MCF 10A (cell line): ENCODE measurements around the gene UNC119B. TPM values are rescaled to one million over a fixed set of nuclear protein-coding genes. Genes with fewer than 3 reads are reported as not detected.

Experiments
- BruUV-seq: library from RNA; stranded (reverse); fragments of 400-500 nt; replicated peaks from 2 replicates; lab custom pipeline; 2021; lab: Mats Ljungman, UMichigan
- CTCF ChIA-PET: fragments of 300-600 bp; sonication (Branson Sonifier 250); formaldehyde crosslinking; extraction: SDS; loops from one replicate; lab custom pipeline; 2021; ENCODE audit warnings: antibody characterized with exemption, inconsistent platforms; lab: Yijun Ruan, JAX
- POLR2A ChIA-PET: fragments of 300-600, 350-650 bp; sonication (Branson Sonifier 250); formaldehyde crosslinking; extraction: SDS; loops from one replicate; lab custom pipeline; 2020; ENCODE audit warnings: antibody characterized with exemption, inconsistent platforms; lab: Yijun Ruan, JAX
- DNase-seq: peaks from one replicate; pipeline ENCODE4 v3.0.0-alpha.2; 2018; ENCODE audit not compliant: unreplicated experiment
- H3K27ac Mint-ChIP-seq: one replicate; pipeline ENCODE4 v1.8.0; 2022; ENCODE audit warnings: mild to moderate bottlenecking, low read depth, mixed read lengths; ENCODE audit not compliant: unreplicated experiment
- H3K27me3 Mint-ChIP-seq: one replicate; pipeline ENCODE4 v1.8.0; 2022; ENCODE audit warnings: mixed read lengths; ENCODE audit not compliant: insufficient read depth, unreplicated experiment
- H3K36me3 Mint-ChIP-seq: one replicate; pipeline ENCODE4 v1.8.0; 2022; ENCODE audit warnings: mild to moderate bottlenecking, moderate library complexity, mixed read lengths; ENCODE audit not compliant: insufficient read depth, unreplicated experiment
- H3K4me1 Mint-ChIP-seq: one replicate; pipeline ENCODE4 v1.8.0; 2022; ENCODE audit warnings: mixed read lengths; ENCODE audit not compliant: insufficient read depth, unreplicated experiment
- H3K4me3 Mint-ChIP-seq: one replicate; pipeline ENCODE4 v1.8.0; 2022; ENCODE audit warnings: mild to moderate bottlenecking, moderate library complexity, mixed read lengths; ENCODE audit not compliant: unreplicated experiment
- H3K9me3 Mint-ChIP-seq: one replicate; pipeline ENCODE4 v1.8.0; 2022; ENCODE audit warnings: mixed read lengths; ENCODE audit not compliant: unreplicated experiment
- intact Hi-C: fragments of 100-400 bp; cut with micrococcal nuclease; formaldehyde crosslinking; loops from 2 replicates; pipeline ENCODE4 v1.14.1; 2022
- total RNA-seq: library from RNA; stranded (reverse); gene quantifications from 2 replicates; pipeline ENCODE4 v1.2.3, GENCODE V29; 2022
- TF ChIP-seq, protein P1 (sequence below): fragments of 200-600 bp; IDR thresholded peaks from one replicate; pipeline ENCODE4 v1.8.0; 2022; ENCODE audit warnings: antibody characterized with exemption, mild to moderate bottlenecking; ENCODE audit not compliant: unreplicated experiment

The UNC119B gene
- total RNA-seq, 1 experiment from 2014 or later = 31.0 TPM

GRCh38 chr12:120687578-120688289, 22.5 kb upstream of the UNC119B start:
- Mint-ChIP-seq H3K4me3 (peak overlapping the region; percentile 87), H3K36me3 (peaks cover 10% of the 10 kb centered on the region), H3K27ac (peak overlapping the region; percentile 84), H3K9me3 (no peaks in the 10 kb centered on the region), H3K4me1 (peaks cover 35% of the 10 kb centered on the region), H3K27me3 (no peaks in the 10 kb centered on the region)
- CTCF ChIA-PET = interaction anchor here (0.5 to 2.6 kb wide), 12 partner anchors 14 to 568 kb away, joined by 3 to 14 read pairs (median 3); partner anchors contain the start of gene POP5
- DNase-seq = no peak
- BruUV-seq = no TSS peak
- intact Hi-C loops = loop anchor here (1.0 to 2.0 kb wide), 3 partner anchors 41 to 284 kb away; partner anchors contain the start of gene POP5
- POLR2A ChIA-PET = interaction anchor here (0.6 to 5.8 kb wide), 13 partner anchors 10 to 1304 kb away, joined by 3 to 46 read pairs (median 4); partner anchors contain the start of genes POP5 and UNC119B
- TF ChIP-seq, protein P1, sequence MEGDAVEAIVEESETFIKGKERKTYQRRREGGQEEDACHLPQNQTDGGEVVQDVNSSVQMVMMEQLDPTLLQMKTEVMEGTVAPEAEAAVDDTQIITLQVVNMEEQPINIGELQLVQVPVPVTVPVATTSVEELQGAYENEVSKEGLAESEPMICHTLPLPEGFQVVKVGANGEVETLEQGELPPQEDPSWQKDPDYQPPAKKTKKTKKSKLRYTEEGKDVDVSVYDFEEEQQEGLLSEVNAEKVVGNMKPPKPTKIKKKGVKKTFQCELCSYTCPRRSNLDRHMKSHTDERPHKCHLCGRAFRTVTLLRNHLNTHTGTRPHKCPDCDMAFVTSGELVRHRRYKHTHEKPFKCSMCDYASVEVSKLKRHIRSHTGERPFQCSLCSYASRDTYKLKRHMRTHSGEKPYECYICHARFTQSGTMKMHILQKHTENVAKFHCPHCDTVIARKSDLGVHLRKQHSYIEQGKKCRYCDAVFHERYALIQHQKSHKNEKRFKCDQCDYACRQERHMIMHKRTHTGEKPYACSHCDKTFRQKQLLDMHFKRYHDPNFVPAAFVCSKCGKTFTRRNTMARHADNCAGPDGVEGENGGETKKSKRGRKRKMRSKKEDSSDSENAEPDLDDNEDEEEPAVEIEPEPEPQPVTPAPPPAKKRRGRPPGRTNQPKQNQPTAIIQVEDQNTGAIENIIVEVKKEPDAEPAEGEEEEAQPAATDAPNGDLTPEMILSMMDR = no peak

- DNase-seq = peak; percentile 43
- Mint-ChIP-seq H3K36me3 (peaks cover 13% of the 10 kb centered on the region), H3K4me3 (peak overlapping the region; percentile 87), H3K27ac (peak overlapping the region; percentile 84), H3K9me3 (no peaks in the 10 kb centered on the region), H3K4me1 (peaks cover 36% of the 10 kb centered on the region), H3K27me3 (no peaks in the 10 kb centered on the region)
- BruUV-seq = TSS peak; percentile 31
- intact Hi-C loops = loop anchor here (1.0 kb wide), 1 partner anchor 107 kb away; the partner anchor contains the start of gene POP5
- TF ChIP-seq, protein P1 = no peak
- POLR2A ChIA-PET = interaction anchor here (0.5 to 5.8 kb wide), 9 partner anchors 9 to 1303 kb away, joined by 3 to 46 read pairs (median 4); partner anchors contain the start of gene UNC119B
- CTCF ChIA-PET = interaction anchor here (0.6 to 2.6 kb wide), 16 partner anchors 9 to 334 kb away, joined by 3 to 14 read pairs (median 4); partner anchors contain the start of gene POP5
These were observed 21.7 kb upstream of the UNC119B start for GRCh38 chr12:120688527-120689071.

- Mint-ChIP-seq H3K36me3 (peaks cover 22% of the 10 kb centered on the region), H3K4me3 (peak overlapping the region; percentile 87), H3K9me3 (no peaks in the 10 kb centered on the region), H3K4me1 (peaks cover 31% of the 10 kb centered on the region), H3K27me3 (no peaks in the 10 kb centered on the region), H3K27ac (no peak overlapping the region)
- POLR2A ChIA-PET = interaction anchor here (1.2 to 5.8 kb wide), 3 partner anchors 12 to 41 kb away, joined by 4 to 46 read pairs (median 7); partner anchors contain the start of gene UNC119B
- BruUV-seq = no TSS peak
- CTCF ChIA-PET = interaction anchor here (0.6 to 2.6 kb wide), 8 partner anchors 8 to 106 kb away, joined by 3 to 14 read pairs (median 4); no protein-coding TSS in a partner anchor
- DNase-seq = no peak
- TF ChIP-seq, protein P1 = no peak
- intact Hi-C loops = no loop called here
These were observed 20.7 kb upstream of the UNC119B start for GRCh38 chr12:120689397-120690082.
